ENCODE data around the gene PSMA6. TPM values are rescaled to one million over a fixed set of nuclear protein-coding genes. Genes with fewer than 3 reads are reported as not detected.
"Not testable (repeated sequence)": the region's sequence is repeated elsewhere in the genome, so short reads cannot be mapped to it uniquely, and the experiment has no call there.

Gene PSMA6
- 100 to 1,000 TPM; 126 to 196 (median 175) TPM for polyA plus RNA-seq (ENCODE audit: insufficient read length in 4 of 4)

- DNase-seq (ENCODE audit: low read depth in 4 of 4, low spot score in 3 of 4): peak; percentile 94 to 99 (median 98)
Measured at GRCh38 chr14:35292051-35292769, at the start of gene PSMA6. Gene PSMA6 (plus strand): TSS chr14:35292382. CDS start chr14:35292477, 95 bp downstream.

- no peak for DNase-seq (ENCODE audit: low read depth in 4 of 4, low spot score in 3 of 4)
Measured at GRCh38 chr14:35242599-35243311, 49.4 kb upstream of the PSMA6 start.

- DNase-seq (ENCODE audit: low read depth in 4 of 4, low spot score in 3 of 4): no peak
Measured at GRCh38 chr14:35243956-35244355, 48.2 kb upstream of the PSMA6 start.

GRCh38 chr14:35244542-35244941 lies 47.6 kb upstream of the PSMA6 start:
- DNase-seq (ENCODE audit: low read depth in 4 of 4, low spot score in 3 of 4): no peak

- no peak for DNase-seq (ENCODE audit: low read depth in 4 of 4, low spot score in 3 of 4)
Measured at GRCh38 chr14:35245051-35245450, 47.1 kb upstream of the PSMA6 start.

- no peak for DNase-seq (ENCODE audit: low read depth in 4 of 4, low spot score in 3 of 4)
Measured at GRCh38 chr14:35247777-35248475, 44.3 kb upstream of the PSMA6 start.

GRCh38 chr14:35248476-35248788 lies 43.8 kb upstream of the PSMA6 start:
- DNase-seq (ENCODE audit: low read depth in 4 of 4, low spot score in 3 of 4): no peak

- DNase-seq (ENCODE audit: low read depth in 4 of 4, low spot score in 3 of 4): no peak
Measured at GRCh38 chr14:35250319-35250718, 41.9 kb upstream of the PSMA6 start.

GRCh38 chr14:35252451-35252868 lies 39.7 kb upstream of the PSMA6 start:
- no peak for DNase-seq (ENCODE audit: low read depth in 4 of 4, low spot score in 3 of 4)

- not testable (repeated sequence) for DNase-seq (ENCODE audit: low read depth in 4 of 4, low spot score in 3 of 4)
Measured at GRCh38 chr14:35253056-35253455, 39.1 kb upstream of the PSMA6 start.

- not testable (repeated sequence) for DNase-seq (ENCODE audit: low read depth in 4 of 4, low spot score in 3 of 4)
Measured at GRCh38 chr14:35254034-35254622, 38.1 kb upstream of the PSMA6 start.

GRCh38 chr14:35254736-35255135 lies 37.4 kb upstream of the PSMA6 start:
- DNase-seq (ENCODE audit: low read depth in 4 of 4, low spot score in 3 of 4): no peak

GRCh38 chr14:35255711-35256110 lies 36.5 kb upstream of the PSMA6 start:
- DNase-seq (ENCODE audit: low read depth in 4 of 4, low spot score in 3 of 4): no peak

- no peak for DNase-seq (ENCODE audit: low read depth in 4 of 4, low spot score in 3 of 4)
Measured at GRCh38 chr14:35257809-35258208, 34.4 kb upstream of the PSMA6 start.

GRCh38 chr14:35258420-35258819 lies 33.8 kb upstream of the PSMA6 start:
- DNase-seq (ENCODE audit: low read depth in 4 of 4, low spot score in 3 of 4): no peak

GRCh38 chr14:35261774-35262173 lies 30.4 kb upstream of the PSMA6 start:
- DNase-seq (ENCODE audit: low read depth in 4 of 4, low spot score in 3 of 4): no peak

- DNase-seq (ENCODE audit: low read depth in 4 of 4, low spot score in 3 of 4): no peak
Measured at GRCh38 chr14:35262436-35262835, 29.7 kb upstream of the PSMA6 start.

- no peak for DNase-seq (ENCODE audit: low read depth in 4 of 4, low spot score in 3 of 4)
Measured at GRCh38 chr14:35268946-35269345, 23.2 kb upstream of the PSMA6 start.

- DNase-seq (ENCODE audit: low read depth in 4 of 4, low spot score in 3 of 4): no peak
Measured at GRCh38 chr14:35274805-35275204, 17.4 kb upstream of the PSMA6 start.

GRCh38 chr14:35277179-35277578 lies 15.0 kb upstream of the PSMA6 start:
- no peak for DNase-seq (ENCODE audit: low read depth in 4 of 4, low spot score in 3 of 4)

GRCh38 chr14:35279369-35279768 lies 12.8 kb upstream of the PSMA6 start:
- DNase-seq (ENCODE audit: low read depth in 4 of 4, low spot score in 3 of 4): no peak

All from left renal pelvis (tissue), 4 donors.